ENCODE results near the gene NIM1K.
"Not testable (repeated sequence)": the region's sequence is repeated elsewhere in the genome, so short reads cannot be mapped to it uniquely, and the experiment has no call there.

NIM1K gene

GRCh38 chr5:43201442-43201841 is 9.4 kb downstream of the NIM1K start:
- POLR2A ChIA-PET; H3K27ac ChIP-seq (ENCODE audit: extremely low read depth, low read depth, low read length); H3K9me3 ChIP-seq (ENCODE audit: control insufficient read depth, insufficient read depth, low read depth, low read length); H3K4me3 ChIP-seq (ENCODE audit: low read depth, low read length); H3K36me3 ChIP-seq (ENCODE audit: control insufficient read depth in 2 of 2, insufficient read depth in 1 of 2, low read length in 2 of 2); H3K4me1 ChIP-seq (ENCODE audit: control insufficient read depth, insufficient read depth, low read length); CTCF ChIA-PET: not testable (repeated sequence)
- peak; percentile 39; the same call in 1 of the 2 replicates for TF ChIP-seq ZFHX2 (tag by site-specific recombination; conservative IDR thresholded peaks at IDR 0.05)
- TF ChIP-seq EGR2 (tag by site-specific recombination; IDR thresholded peaks at IDR 0.05; ENCODE audit: low read depth): peak; percentile 35; the same call in 1 of the 2 replicates

- POLR2A ChIA-PET: no interaction called here
- Histone ChIP-seq H3K4me1 (ENCODE audit: control insufficient read depth, insufficient read depth, low read length) (no peaks in the 10 kb centered on the region), H3K9me3 (ENCODE audit: control insufficient read depth, insufficient read depth, low read depth, low read length) (no peaks in the 10 kb centered on the region), H3K27ac (ENCODE audit: extremely low read depth, low read depth, low read length) (no peak overlapping the region), H3K4me3 (ENCODE audit: low read depth, low read length) (no peak overlapping the region), H3K36me3 (ENCODE audit: control insufficient read depth in 2 of 2, insufficient read depth in 1 of 2, low read length in 2 of 2) (no peaks in the 10 kb centered on the region)
- CTCF ChIA-PET: no interaction called here
- no peak for TF ChIP-seq TRIM28 (IDR thresholded peaks at IDR 0.05; ENCODE audit: borderline replicate concordance, low read length)
- peak; percentile 44; the same call in 1 of the 2 replicates for TF ChIP-seq PRDM6 (tag by site-specific recombination; IDR thresholded peaks at IDR 0.05)
Measured at GRCh38 chr5:43202380-43202779, 10.4 kb downstream of the NIM1K start.

DNA sequence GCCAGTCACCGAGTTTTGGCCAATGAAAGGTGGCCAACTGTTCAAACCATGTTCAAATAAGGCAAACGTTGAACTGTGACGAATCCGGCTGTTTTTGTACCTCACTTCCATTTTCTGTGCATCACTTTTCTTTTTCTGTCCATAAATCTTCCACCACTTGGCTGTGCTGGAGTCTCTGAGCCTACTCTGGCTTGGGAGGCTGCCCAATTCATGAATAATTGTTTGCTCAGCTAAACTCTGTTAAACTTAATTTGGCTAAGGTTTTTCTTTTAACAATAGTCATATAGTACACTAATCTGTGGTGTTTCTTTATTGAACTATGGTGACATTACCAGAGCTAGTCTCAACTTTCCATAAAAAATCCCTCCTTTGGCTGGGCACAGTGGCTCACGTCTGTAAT is 11.3 kb downstream of the NIM1K start:
- TF ChIP-seq ZNF549 (tag by site-specific recombination; IDR thresholded peaks at IDR 0.05) (peak; percentile 95), ZNF791 (tag by site-specific recombination; IDR thresholded peaks at IDR 0.05) (no peak), PRDM6 (tag by site-specific recombination; IDR thresholded peaks at IDR 0.05) (0 out of 2 replicates have a peak, but pooled peaks have one; percentile 16)
- TF ChIP-seq, protein P1, sequence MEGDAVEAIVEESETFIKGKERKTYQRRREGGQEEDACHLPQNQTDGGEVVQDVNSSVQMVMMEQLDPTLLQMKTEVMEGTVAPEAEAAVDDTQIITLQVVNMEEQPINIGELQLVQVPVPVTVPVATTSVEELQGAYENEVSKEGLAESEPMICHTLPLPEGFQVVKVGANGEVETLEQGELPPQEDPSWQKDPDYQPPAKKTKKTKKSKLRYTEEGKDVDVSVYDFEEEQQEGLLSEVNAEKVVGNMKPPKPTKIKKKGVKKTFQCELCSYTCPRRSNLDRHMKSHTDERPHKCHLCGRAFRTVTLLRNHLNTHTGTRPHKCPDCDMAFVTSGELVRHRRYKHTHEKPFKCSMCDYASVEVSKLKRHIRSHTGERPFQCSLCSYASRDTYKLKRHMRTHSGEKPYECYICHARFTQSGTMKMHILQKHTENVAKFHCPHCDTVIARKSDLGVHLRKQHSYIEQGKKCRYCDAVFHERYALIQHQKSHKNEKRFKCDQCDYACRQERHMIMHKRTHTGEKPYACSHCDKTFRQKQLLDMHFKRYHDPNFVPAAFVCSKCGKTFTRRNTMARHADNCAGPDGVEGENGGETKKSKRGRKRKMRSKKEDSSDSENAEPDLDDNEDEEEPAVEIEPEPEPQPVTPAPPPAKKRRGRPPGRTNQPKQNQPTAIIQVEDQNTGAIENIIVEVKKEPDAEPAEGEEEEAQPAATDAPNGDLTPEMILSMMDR (tag by site-specific recombination; IDR thresholded peaks at IDR 0.05): no peak
- TF ChIP-seq, protein P2, sequence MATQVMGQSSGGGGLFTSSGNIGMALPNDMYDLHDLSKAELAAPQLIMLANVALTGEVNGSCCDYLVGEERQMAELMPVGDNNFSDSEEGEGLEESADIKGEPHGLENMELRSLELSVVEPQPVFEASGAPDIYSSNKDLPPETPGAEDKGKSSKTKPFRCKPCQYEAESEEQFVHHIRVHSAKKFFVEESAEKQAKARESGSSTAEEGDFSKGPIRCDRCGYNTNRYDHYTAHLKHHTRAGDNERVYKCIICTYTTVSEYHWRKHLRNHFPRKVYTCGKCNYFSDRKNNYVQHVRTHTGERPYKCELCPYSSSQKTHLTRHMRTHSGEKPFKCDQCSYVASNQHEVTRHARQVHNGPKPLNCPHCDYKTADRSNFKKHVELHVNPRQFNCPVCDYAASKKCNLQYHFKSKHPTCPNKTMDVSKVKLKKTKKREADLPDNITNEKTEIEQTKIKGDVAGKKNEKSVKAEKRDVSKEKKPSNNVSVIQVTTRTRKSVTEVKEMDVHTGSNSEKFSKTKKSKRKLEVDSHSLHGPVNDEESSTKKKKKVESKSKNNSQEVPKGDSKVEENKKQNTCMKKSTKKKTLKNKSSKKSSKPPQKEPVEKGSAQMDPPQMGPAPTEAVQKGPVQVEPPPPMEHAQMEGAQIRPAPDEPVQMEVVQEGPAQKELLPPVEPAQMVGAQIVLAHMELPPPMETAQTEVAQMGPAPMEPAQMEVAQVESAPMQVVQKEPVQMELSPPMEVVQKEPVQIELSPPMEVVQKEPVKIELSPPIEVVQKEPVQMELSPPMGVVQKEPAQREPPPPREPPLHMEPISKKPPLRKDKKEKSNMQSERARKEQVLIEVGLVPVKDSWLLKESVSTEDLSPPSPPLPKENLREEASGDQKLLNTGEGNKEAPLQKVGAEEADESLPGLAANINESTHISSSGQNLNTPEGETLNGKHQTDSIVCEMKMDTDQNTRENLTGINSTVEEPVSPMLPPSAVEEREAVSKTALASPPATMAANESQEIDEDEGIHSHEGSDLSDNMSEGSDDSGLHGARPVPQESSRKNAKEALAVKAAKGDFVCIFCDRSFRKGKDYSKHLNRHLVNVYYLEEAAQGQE (tag by site-specific recombination; IDR thresholded peaks at IDR 0.05): no peak
- CTCF ChIA-PET: interaction anchor here (0.5 kb wide), 1 partner anchor 73 kb away, joined by 3 read pairs; no protein-coding TSS in a partner anchor
- no peaks in the 10 kb centered on the region for H3K36me3 ChIP-seq (ENCODE audit: control insufficient read depth in 2 of 2, insufficient read depth in 1 of 2, low read length in 2 of 2)
- POLR2A ChIA-PET: no interaction called here
- no peak overlapping the region for H3K27ac ChIP-seq (ENCODE audit: extremely low read depth, low read depth, low read length)
- no peaks in the 10 kb centered on the region for H3K4me1 ChIP-seq (ENCODE audit: control insufficient read depth, insufficient read depth, low read length)
- no peak overlapping the region for H3K4me3 ChIP-seq (ENCODE audit: low read depth, low read length)
- no peaks in the 10 kb centered on the region for H3K9me3 ChIP-seq (ENCODE audit: control insufficient read depth, insufficient read depth, low read depth, low read length)

- CTCF ChIA-PET: interaction anchor here (0.6 to 0.9 kb wide), 3 partner anchors 10 to 88 kb away, joined by 3 read pairs; no protein-coding TSS in a partner anchor
- TF ChIP-seq ZSCAN4 (tag by site-specific recombination; IDR thresholded peaks at IDR 0.05) (no peak), ZBTB20 (tag by site-specific recombination; IDR thresholded peaks at IDR 0.05) (no peak), ZNF239 (tag by site-specific recombination; IDR thresholded peaks at IDR 0.05) (no peak), ZNF394 (tag by site-specific recombination; IDR thresholded peaks at IDR 0.05; ENCODE audit: borderline replicate concordance) (no peak), ZNF23 (tag by site-specific recombination; IDR thresholded peaks at IDR 0.05; ENCODE audit: borderline replicate concordance) (no peak)
- TF ChIP-seq, protein P3, sequence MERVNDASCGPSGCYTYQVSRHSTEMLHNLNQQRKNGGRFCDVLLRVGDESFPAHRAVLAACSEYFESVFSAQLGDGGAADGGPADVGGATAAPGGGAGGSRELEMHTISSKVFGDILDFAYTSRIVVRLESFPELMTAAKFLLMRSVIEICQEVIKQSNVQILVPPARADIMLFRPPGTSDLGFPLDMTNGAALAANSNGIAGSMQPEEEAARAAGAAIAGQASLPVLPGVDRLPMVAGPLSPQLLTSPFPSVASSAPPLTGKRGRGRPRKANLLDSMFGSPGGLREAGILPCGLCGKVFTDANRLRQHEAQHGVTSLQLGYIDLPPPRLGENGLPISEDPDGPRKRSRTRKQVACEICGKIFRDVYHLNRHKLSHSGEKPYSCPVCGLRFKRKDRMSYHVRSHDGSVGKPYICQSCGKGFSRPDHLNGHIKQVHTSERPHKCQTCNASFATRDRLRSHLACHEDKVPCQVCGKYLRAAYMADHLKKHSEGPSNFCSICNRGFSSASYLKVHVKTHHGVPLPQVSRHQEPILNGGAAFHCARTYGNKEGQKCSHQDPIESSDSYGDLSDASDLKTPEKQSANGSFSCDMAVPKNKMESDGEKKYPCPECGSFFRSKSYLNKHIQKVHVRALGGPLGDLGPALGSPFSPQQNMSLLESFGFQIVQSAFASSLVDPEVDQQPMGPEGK (tag by site-specific recombination; IDR thresholded peaks at IDR 0.05): no peak
Measured at GRCh38 chr5:43204958-43205357, 12.9 kb downstream of the NIM1K start.

More at GRCh38 chr5:43204958-43205357, 12.9 kb downstream of the NIM1K start:
- H3K27ac ChIP-seq (ENCODE audit: extremely low read depth, low read depth, low read length): no peak overlapping the region
- H3K9me3 ChIP-seq (ENCODE audit: control insufficient read depth, insufficient read depth, low read depth, low read length): no peaks in the 10 kb centered on the region
- no peak overlapping the region for H3K4me3 ChIP-seq (ENCODE audit: low read depth, low read length)
- no peaks in the 10 kb centered on the region for H3K4me1 ChIP-seq (ENCODE audit: control insufficient read depth, insufficient read depth, low read length)
- POLR2A ChIA-PET: no interaction called here
- H3K36me3 ChIP-seq (ENCODE audit: control insufficient read depth in 2 of 2, insufficient read depth in 1 of 2, low read length in 2 of 2): no peaks in the 10 kb centered on the region
